K562 (cell line): ENCODE results near the gene ZSWIM1. TPM values are rescaled to one million over a fixed set of nuclear protein-coding genes. Genes with fewer than 3 reads are reported as not detected.
A peak's percentile ranks its signal among the peaks of the same experiment; 100 is the strongest.

ENCODE experiments used
- REST ChIP-seq, 2 experiments: fragments of 450-650 bp; formaldehyde crosslinking in 1 of 2; IDR thresholded peaks; 2 replicates each; pipeline versions ENCODE4 v1.4.0 to v1.6.1; 2014 to 2020; ENCODE audit warnings: mild to moderate bottlenecking in 2 of 2, borderline replicate concordance in 1 of 2, low read depth in 1 of 2
- polyA plus RNA-seq, 8 experiments: library from polyadenylated mRNA; depleted of rRNA in 4 of 8; stranded (reverse) in 5 of 8; unstranded in 3 of 8; fragments of >200 nt; fragmentation: Nextera tagmentation in 2 of 8; fragmentation: Illumina TruSeq in 1 of 8; extraction: Ambion mirVana in 2 of 8; extraction: Trizol in 1 of 8; gene quantifications; 2 replicates each; pipeline versions ENCODE4 v1.2.1 to v1.2.3, GENCODE V29; 2011 to 2014; ENCODE audit warnings: inconsistent platforms in 1 of 8, missing spikeins in 1 of 8
- total RNA-seq, 7 experiments: library from RNA; depleted of rRNA in 6 of 7; stranded (reverse); fragments of >200 nt in 6 of 7; fragmentation: Illumina TruSeq in 2 of 7; extraction: Trizol in 2 of 7; gene quantifications; 2 replicates each; pipeline versions ENCODE4 v1.2.1 to v1.2.3, GENCODE V29; 2011 to 2021; ENCODE audit warnings: low replicate concordance in 1 of 7

The ZSWIM1 gene
- total and polyA plus RNA-seq, 9 of the 15 experiments (the other 6 are each of a cell fraction or from before 2014, with no cell fraction given), result 2.5 to 15.6 (median 9.5) TPM

GRCh38 chr20:45833883-45834796 is 46.9 kb upstream of the ZSWIM1 start (continued):
- TF ChIP-seq REST (IDR thresholded peaks at IDR 0.05; ENCODE audit: borderline replicate concordance) (no peak), REST (CRISPR knock-in tag; IDR thresholded peaks at IDR 0.05; ENCODE audit: low read depth) (peak; percentile 60)
